CD14-positive monocyte (primary cell): ENCODE data around the gene TMEM273. TPM values are rescaled to one million over a fixed set of nuclear protein-coding genes. Genes with fewer than 3 reads are reported as not detected.

Source experiments
- DNase-seq, 3 donors: peaks; one replicate each; pipeline ENCODE4 v3.0.0-alpha.2; 2011 to 2022
- H2AFZ ChIP-seq: 2 replicates; pipeline ENCODE4 v1.6.0; 2012; ENCODE audit warnings: mild to moderate bottlenecking, low read depth, low read length, inconsistent platforms; ENCODE audit not compliant: insufficient read depth, poor library complexity, severe bottlenecking
- H3K27ac ChIP-seq, 2 donors: 1 replicate in 1 of 2; 2 replicates in 1 of 2; pipeline ENCODE4 v1.5.1; 2012 to 2013; ENCODE audit warnings: low read length in 2 of 2, control low read depth in 1 of 2, inconsistent platforms in 1 of 2, low read depth in 1 of 2, mild to moderate bottlenecking in 1 of 2
- H3K27me3 ChIP-seq, 2 donors: one replicate each; pipeline versions ENCODE4 v1.6.0 to v1.6.1; 2011 to 2013; ENCODE audit warnings: low read length in 2 of 2; ENCODE audit not compliant: control insufficient read depth in 2 of 2, insufficient read depth in 2 of 2
- H3K36me3 ChIP-seq, 2 donors: replicated peaks in 1 of 2; 1 replicate in 1 of 2; 2 replicates in 1 of 2; pipeline versions ENCODE4 v1.5.1 to v1.6.1; 2012 to 2013; ENCODE audit warnings: low read length in 2 of 2, control low read depth in 1 of 2, inconsistent platforms in 1 of 2, mild to moderate bottlenecking in 1 of 2; ENCODE audit not compliant: insufficient read depth in 2 of 2, control insufficient read depth in 1 of 2
- H3K4me1 ChIP-seq, 2 donors: 1 replicate in 1 of 2; 2 replicates in 1 of 2; pipeline versions ENCODE4 v1.5.1 to v1.6.1; 2012 to 2013; ENCODE audit warnings: low read length in 2 of 2, control low read depth in 1 of 2, inconsistent platforms in 1 of 2, mild to moderate bottlenecking in 1 of 2, moderate library complexity in 1 of 2; ENCODE audit not compliant: insufficient read depth in 2 of 2, control insufficient read depth in 1 of 2
- H3K4me2 ChIP-seq: replicated peaks from 2 replicates; pipeline ENCODE3; 2012; ENCODE audit warnings: low read length, moderate library complexity, mild to moderate bottlenecking; ENCODE audit not compliant: poor library complexity, severe bottlenecking; ENCODE audit errors: extremely low read depth
- H3K4me3 ChIP-seq, 3 experiments: fragments of 200-600 bp in 1 of 3; sonication (generic) in 1 of 3; replicated peaks in 1 of 3; 1 replicate in 2 of 3; 2 replicates in 1 of 3; pipeline ENCODE4 v1.5.1; 2011 to 2013; ENCODE audit warnings: low read length in 3 of 3, mild to moderate bottlenecking in 3 of 3, control low read depth in 2 of 3, low read depth in 2 of 3, inconsistent platforms in 1 of 3, moderate library complexity in 1 of 3
- H3K79me2 ChIP-seq: 2 replicates; pipeline ENCODE4 v1.6.0; 2012; ENCODE audit warnings: mild to moderate bottlenecking, control low read depth, inconsistent platforms, low read length, moderate library complexity; ENCODE audit not compliant: insufficient read depth
- H3K9ac ChIP-seq: 2 replicates; pipeline ENCODE4 v1.6.0; 2017; ENCODE audit warnings: low read length, mild to moderate bottlenecking; ENCODE audit not compliant: insufficient read depth, poor library complexity, severe bottlenecking
- H3K9me3 ChIP-seq, 2 donors: replicated peaks in 1 of 2; 1 replicate in 1 of 2; 2 replicates in 1 of 2; pipeline versions ENCODE4 v1.5.1 to v1.6.1; 2012 to 2013; ENCODE audit warnings: low read length in 2 of 2, control low read depth in 1 of 2; ENCODE audit not compliant: control insufficient read depth in 1 of 2, insufficient read depth in 1 of 2
- H4K20me1 ChIP-seq: 2 replicates; pipeline ENCODE4 v1.6.0; 2012; ENCODE audit warnings: mild to moderate bottlenecking, low read length, control low read depth, moderate library complexity; ENCODE audit not compliant: insufficient read depth
- H3K27ac Mint-ChIP-seq, 7 donors: one replicate each; pipeline ENCODE4 v1.8.0; 2020; ENCODE audit warnings: mild to moderate bottlenecking in 7 of 7, mixed read lengths in 7 of 7, moderate library complexity in 6 of 7, inconsistent platforms in 2 of 7
- H3K27me3 Mint-ChIP-seq, 3 donors: one replicate each; pipeline ENCODE4 v1.8.0; 2021 to 2022; ENCODE audit warnings: low read depth in 3 of 3, mild to moderate bottlenecking in 3 of 3, mixed read lengths in 3 of 3, moderate library complexity in 3 of 3, inconsistent platforms in 1 of 3
- H3K36me3 Mint-ChIP-seq, 2 donors: one replicate each; pipeline ENCODE4 v1.8.0; 2020; ENCODE audit warnings: mixed read lengths in 2 of 2, inconsistent platforms in 1 of 2, mild to moderate bottlenecking in 1 of 2
- H3K4me1 Mint-ChIP-seq: one replicate; pipeline ENCODE4 v1.8.0; 2020; ENCODE audit warnings: mild to moderate bottlenecking, mixed read lengths
- H3K4me3 Mint-ChIP-seq, 2 donors: one replicate each; pipeline ENCODE4 v1.8.0; 2020; ENCODE audit warnings: mild to moderate bottlenecking in 2 of 2, mixed read lengths in 2 of 2, moderate library complexity in 1 of 2
- H3K9me3 Mint-ChIP-seq, 7 donors: one replicate each; pipeline ENCODE4 v1.8.0; 2020 to 2022; ENCODE audit warnings: mixed read lengths in 7 of 7, mild to moderate bottlenecking in 6 of 7, moderate library complexity in 6 of 7, inconsistent platforms in 2 of 7
- CTCF ChIP-seq: fragments of 200-600 bp; IDR thresholded peaks from one replicate; pipeline ENCODE4 v1.8.0; 2022; ENCODE audit warnings: antibody characterized with exemption, mild to moderate bottlenecking
- WGBS: methylation state at CpG from one replicate; pipeline ENCODE4 v1.1.5; 2013; ENCODE audit warnings: missing lambda C conversion rate; ENCODE audit not compliant: insufficient coverage; 5-methylcytosine and 5-hydroxymethylcytosine counted together
- intact Hi-C, 2 donors: fragments of 100-400 bp; cut with micrococcal nuclease; formaldehyde crosslinking; loops; one replicate each; pipeline versions ENCODE4 v1.15.0 to v1.15.1; 2023
- polyA plus RNA-seq, 3 donors: library from polyadenylated mRNA; depleted of rRNA in 1 of 3; unstranded in 2 of 3; stranded (reverse) in 1 of 3; fragments of 300-500 nt in 2 of 3; fragments of >200 nt in 1 of 3; fragmentation: Illumina TruSeq in 2 of 3; gene quantifications; 1 replicate in 2 of 3; 2 replicates in 1 of 3; pipeline ENCODE4 v1.2.3, GENCODE V29; 2012 to 2021

Gene TMEM273
- polyA plus RNA-seq, 3 donors, result 6.7 to 7.9 (median 6.9) TPM

GRCh38 chr10:49186613-49187012 lies 1.6 kb downstream of the TMEM273 start:
- TF ChIP-seq CTCF, result no peak
- intact Hi-C loops, result loop anchor here in 1 of 2 donors (5.0 kb wide), 1 partner anchor 126 kb away; no protein-coding TSS in a partner anchor

GRCh38 chr10:49185213-49185612 lies 3.0 kb downstream of the TMEM273 start:
- Histone ChIP-seq H3K4me1 (peaks cover 63% of the 10 kb centered on the region in 2 donors), H3K9ac (no peak overlapping the region), H3K27me3 (no peaks in the 10 kb centered on the region), H3K79me2 (no peaks in the 10 kb centered on the region), H3K4me3 (no peak overlapping the region), H4K20me1 (no peaks in the 10 kb centered on the region), H3K9me3 (peaks cover 0 to 4% of the 10 kb centered on the region in 2 donors), H3K36me3 (no peaks in the 10 kb centered on the region), H3K4me2 (no peak overlapping the region), H2AFZ (no peak overlapping the region), H3K27ac (peak overlapping the region; percentile 13 to 30)
- TF ChIP-seq CTCF, result no peak
- Mint-ChIP-seq H3K9me3 (peaks cover 0 to 5% (median 3%) of the 10 kb centered on the region in 7 donors), H3K36me3 (peaks cover 0 to 1% of the 10 kb centered on the region in 2 donors), H3K4me3 (no peak overlapping the region), H3K4me1 (peaks cover 71% of the 10 kb centered on the region), H3K27ac (peak overlapping the region in 6 of 7 donors; percentile 45 to 79 (median 59)), H3K27me3 (peaks cover 0 to 2% (median 0%) of the 10 kb centered on the region in 3 donors)
- DNase-seq, result no peak
- intact Hi-C loops, result loop anchor here in 1 of 2 donors (5.0 kb wide), 1 partner anchor 127 kb away; no protein-coding TSS in a partner anchor
- WGBS, result 83% methylated on average over 2 of the region's 3 CpGs

More at GRCh38 chr10:49186613-49187012, 1.6 kb downstream of the TMEM273 start:
- H3K9me3 ChIP-seq, result peaks cover 0 to 4% of the 10 kb centered on the region in 2 donors
- peaks cover 0 to 1% of the 10 kb centered on the region in 2 donors for H3K36me3 Mint-ChIP-seq
- H3K4me3 Mint-ChIP-seq, result no peak overlapping the region
- peaks cover 0 to 2% (median 0%) of the 10 kb centered on the region in 3 donors for H3K27me3 Mint-ChIP-seq
- no peak overlapping the region for H3K9ac ChIP-seq
- no peak for DNase-seq
- peak overlapping the region in 1 of 2 donors; percentile 30 for H3K27ac ChIP-seq
- peak overlapping the region in 4 of 7 donors; percentile 42 to 92 (median 82) for H3K27ac Mint-ChIP-seq
- H3K4me1 ChIP-seq, result peaks cover 72 to 75% of the 10 kb centered on the region in 2 donors
- peaks cover 0 to 5% (median 3%) of the 10 kb centered on the region in 7 donors for H3K9me3 Mint-ChIP-seq
- no peak overlapping the region for H3K4me2 ChIP-seq
- WGBS, result no CpG with 5 or more reads among the region's 4 CpGs
- H3K4me3 ChIP-seq, result peak overlapping the region in 1 of 3 experiments; percentile 63
- no peaks in the 10 kb centered on the region for H3K27me3 ChIP-seq
- H2AFZ ChIP-seq, result no peak overlapping the region
- H3K79me2 ChIP-seq, result no peaks in the 10 kb centered on the region
- peaks cover 77% of the 10 kb centered on the region for H3K4me1 Mint-ChIP-seq
- no peaks in the 10 kb centered on the region for H3K36me3 ChIP-seq
- no peaks in the 10 kb centered on the region for H4K20me1 ChIP-seq
